ENCODE measurements around the gene KCNA10. TPM values are rescaled to one million over a fixed set of nuclear protein-coding genes. Genes with fewer than 3 reads are reported as not detected.

Gene KCNA10
- total and polyA plus RNA-seq, 2 of the 13 experiments (the other 11 are each of a cell fraction or from before 2014, with no cell fraction given) = not detected

DNA sequence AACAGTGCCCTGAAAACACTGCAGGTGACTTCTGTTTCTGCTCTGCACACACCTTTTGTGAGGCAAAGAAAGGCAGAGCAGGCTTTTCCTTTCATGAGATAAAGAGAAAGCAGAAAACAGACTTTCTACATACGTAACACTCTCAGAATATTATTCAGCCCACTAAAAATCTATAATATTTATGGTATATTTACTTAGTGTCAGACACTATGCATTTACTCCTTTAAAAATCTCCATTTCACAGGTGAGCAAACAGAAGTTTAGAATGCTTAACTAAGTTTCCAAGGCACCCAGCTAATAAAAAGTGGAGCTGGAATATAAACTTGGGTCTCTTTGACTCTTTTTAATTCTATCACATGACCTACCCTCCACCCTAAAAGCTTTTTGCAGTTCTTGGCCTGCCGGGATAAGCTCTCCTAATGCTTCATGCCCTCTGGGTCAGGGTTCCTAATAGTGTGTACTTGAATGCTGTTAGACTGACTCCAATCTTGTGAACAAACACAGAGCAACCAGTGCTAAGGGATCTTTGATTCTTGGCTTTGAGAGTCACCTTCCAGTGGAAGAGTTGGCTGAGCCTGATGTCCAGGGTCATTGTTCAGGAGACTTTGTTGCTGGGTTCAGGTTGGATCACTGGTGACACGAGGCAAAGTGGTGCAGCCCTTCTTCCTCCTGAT is 40.9 kb downstream of the KCNA10 start:
- H3K27ac ChIP-seq (ENCODE audit: extremely low read length, insufficient read depth, low read length) = no peak overlapping the region

More for the DNA sequence above, 40.9 kb downstream of the KCNA10 start:
- Histone ChIP-seq H2AFZ (ENCODE audit: low read length) (no peak overlapping the region), H4K20me1 (ENCODE audit: insufficient read depth, low read length) (no peaks in the 10 kb centered on the region), H3K4me1 (ENCODE audit: insufficient read depth, low read length) (no peaks in the 10 kb centered on the region), H3K9me3 (ENCODE audit: low read length) (no peaks in the 10 kb centered on the region), H3K36me3 (replicated peaks in 1 of 2; ENCODE audit: control insufficient read depth in 1 of 2, insufficient read depth in 2 of 2, low read length in 2 of 2) (no peaks in the 10 kb centered on the region), H3K27me3 (ENCODE audit: control insufficient read depth in 1 of 2, insufficient read depth in 2 of 2, low read length in 2 of 2) (no peaks in the 10 kb centered on the region; a peak in 1 of 5 replicates), H3K4me2 (ENCODE audit: low read depth, low read length) (no peak overlapping the region), H3K4me3 (replicated peaks in 1 of 3; ENCODE audit: insufficient read depth in 1 of 3, low read depth in 2 of 3, low read length in 3 of 3) (no peak overlapping the region), H3K79me2 (ENCODE audit: insufficient read depth, low read length) (no peaks in the 10 kb centered on the region), H3K9ac (ENCODE audit: insufficient read depth, low read depth, low read length) (no peak overlapping the region)
- 8% methylated on average over 3 of the region's 3 CpGs for WGBS (ENCODE audit: low lambda C conversion rate)
- POLR2A ChIA-PET = no interaction called here
- intact Hi-C loops (cut with micrococcal nuclease; ENCODE audit: unreplicated experiment) (no loop called here), in situ Hi-C loops (cut with HindIII; ENCODE audit: extremely low pct_ligation_motif_present, low pct_unique_long_range_greater_than_20kb) (no loop called here)
- CTCF ChIA-PET (ENCODE audit: low intra/inter-chr PET ratio, low total read pairs) = no interaction called here
- DNase-seq (ENCODE audit: low spot score) (no peak), ATAC-seq (no peak), FAIRE-seq (no peak)
- no peak for TF ChIP-seq ZNF253 (CRISPR knock-in tag; IDR thresholded peaks at IDR 0.05; ENCODE audit: borderline replicate concordance)
- TF ChIP-seq SNAI1 (CRISPR knock-in tag; IDR thresholded peaks at IDR 0.05; ENCODE audit: borderline replicate concordance) = no peak
- no peak for TF ChIP-seq PHF8 (CRISPR knock-in tag; IDR thresholded peaks at IDR 0.05)
- no peak for TF ChIP-seq ZNF672 (CRISPR knock-in tag; IDR thresholded peaks at IDR 0.05)
- no peak for TF ChIP-seq ZNF562 (CRISPR knock-in tag; IDR thresholded peaks at IDR 0.05; ENCODE audit: borderline replicate concordance)
- TF ChIP-seq, protein P1, sequence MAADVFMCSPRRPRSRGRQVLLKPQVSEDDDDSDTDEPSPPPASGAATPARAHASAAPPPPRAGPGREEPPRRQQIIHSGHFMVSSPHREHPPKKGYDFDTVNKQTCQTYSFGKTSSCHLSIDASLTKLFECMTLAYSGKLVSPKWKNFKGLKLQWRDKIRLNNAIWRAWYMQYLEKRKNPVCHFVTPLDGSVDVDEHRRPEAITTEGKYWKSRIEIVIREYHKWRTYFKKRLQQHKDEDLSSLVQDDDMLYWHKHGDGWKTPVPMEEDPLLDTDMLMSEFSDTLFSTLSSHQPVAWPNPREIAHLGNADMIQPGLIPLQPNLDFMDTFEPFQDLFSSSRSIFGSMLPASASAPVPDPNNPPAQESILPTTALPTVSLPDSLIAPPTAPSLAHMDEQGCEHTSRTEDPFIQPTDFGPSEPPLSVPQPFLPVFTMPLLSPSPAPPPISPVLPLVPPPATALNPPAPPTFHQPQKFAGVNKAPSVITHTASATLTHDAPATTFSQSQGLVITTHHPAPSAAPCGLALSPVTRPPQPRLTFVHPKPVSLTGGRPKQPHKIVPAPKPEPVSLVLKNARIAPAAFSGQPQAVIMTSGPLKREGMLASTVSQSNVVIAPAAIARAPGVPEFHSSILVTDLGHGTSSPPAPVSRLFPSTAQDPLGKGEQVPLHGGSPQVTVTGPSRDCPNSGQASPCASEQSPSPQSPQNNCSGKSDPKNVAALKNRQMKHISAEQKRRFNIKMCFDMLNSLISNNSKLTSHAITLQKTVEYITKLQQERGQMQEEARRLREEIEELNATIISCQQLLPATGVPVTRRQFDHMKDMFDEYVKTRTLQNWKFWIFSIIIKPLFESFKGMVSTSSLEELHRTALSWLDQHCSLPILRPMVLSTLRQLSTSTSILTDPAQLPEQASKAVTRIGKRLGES (CRISPR knock-in tag; IDR thresholded peaks at IDR 0.05; ENCODE audit: borderline replicate concordance) = no peak
- BruUV-seq (replicated peaks) = no TSS peak

Data from HepG2 (cell line).